PC-3 (cell line): ENCODE results near the gene REX1BD. TPM values are rescaled to one million over a fixed set of nuclear protein-coding genes. Genes with fewer than 3 reads are reported as not detected.

Source experiments
- ATAC-seq: fragments of 200-7000 bp; cut with Tn5 transposase; 2 replicates; pipeline ENCODE4 v1.9.1; 2020; ENCODE audit warnings: mild to moderate bottlenecking, moderate library complexity
- BruUV-seq: library from RNA; stranded (reverse); fragments of 400-500 nt; replicated peaks from 2 replicates; lab custom pipeline; 2021; lab: Mats Ljungman, UMichigan
- CTCF ChIA-PET: fragments of 300-600 bp; sonication (Branson Sonifier 250); formaldehyde crosslinking; loops from one replicate; lab custom pipeline; 2022; ENCODE audit warnings: antibody characterized with exemption; lab: Charles Lee
- POLR2A ChIA-PET: fragments of 300-600 bp; sonication (Branson Sonifier 250); formaldehyde crosslinking; loops from one replicate; lab custom pipeline; 2022; ENCODE audit warnings: antibody characterized with exemption; ENCODE audit not compliant: unreplicated experiment; lab: Charles Lee
- DNase-seq: peaks from one replicate; pipeline ENCODE4 v3.0.0-alpha.2; 2015
- H2AFZ ChIP-seq: fragments of 300-600 bp; sonication (generic); 2 replicates; pipeline ENCODE4 v1.6.0; 2016; ENCODE audit warnings: antibody characterized with exemption, low read length
- H3F3A ChIP-seq: fragments of 300-600 bp; sonication (generic); one replicate; pipeline ENCODE4 v1.6.0; 2017; ENCODE audit warnings: antibody characterized with exemption, low read length, control low read depth, mild to moderate bottlenecking; ENCODE audit not compliant: unreplicated experiment
- H3K27ac ChIP-seq: fragments of 300-600 bp; sonication (generic); 2 replicates; pipeline ENCODE4 v1.5.1; 2016; ENCODE audit warnings: mild to moderate bottlenecking, low read length
- H3K27me3 ChIP-seq: fragments of 300-600 bp; sonication (generic); 2 replicates; pipeline ENCODE4 v1.6.1; 2016; ENCODE audit warnings: low read length, mixed read lengths
- H3K36me3 ChIP-seq: fragments of 300-600 bp; sonication (generic); 2 replicates; pipeline ENCODE4 v1.6.1; 2016; ENCODE audit warnings: low read depth, mixed run types, low read length, mixed read lengths
- H3K4me1 ChIP-seq: fragments of 300-600 bp; sonication (generic); 2 replicates; pipeline ENCODE4 v1.5.1; 2016; ENCODE audit warnings: low read length; ENCODE audit not compliant: insufficient read depth
- H3K4me2 ChIP-seq: fragments of 300-600 bp; sonication (generic); 2 replicates; pipeline ENCODE4 v1.6.0; 2016; ENCODE audit warnings: low read length
- H3K4me3 ChIP-seq: fragments of 300-600 bp; sonication (generic); 2 replicates; pipeline ENCODE4 v1.5.1; 2016; ENCODE audit warnings: mild to moderate bottlenecking, low read length, mixed read lengths
- H3K79me2 ChIP-seq: fragments of 300-600 bp; sonication (generic); 2 replicates; pipeline ENCODE4 v1.6.1; 2017; ENCODE audit warnings: low read length, mixed read lengths
- H3K9ac ChIP-seq: fragments of 300-600 bp; sonication (generic); 2 replicates; pipeline ENCODE4 v1.6.0; 2016; ENCODE audit warnings: mild to moderate bottlenecking, low read length
- H3K9me2 ChIP-seq: fragments of 300-600 bp; sonication (generic); replicated peaks from 2 replicates; pipeline ENCODE4 v1.6.1; 2016; ENCODE audit warnings: mixed run types, low read length, mixed read lengths
- H3K9me3 ChIP-seq: fragments of 300-600 bp; sonication (generic); 2 replicates; pipeline ENCODE4 v1.6.1; 2016; ENCODE audit warnings: low read length, mixed read lengths
- H4K20me1 ChIP-seq: fragments of 300-600 bp; sonication (generic); 2 replicates; pipeline ENCODE4 v1.6.1; 2016; ENCODE audit warnings: low read length, mixed read lengths
- EZH2 ChIP-seq: fragments of 300-600 bp; sonication (generic); IDR thresholded peaks from one replicate; pipeline ENCODE4 v1.6.1; 2017; ENCODE audit warnings: antibody characterized with exemption, mild to moderate bottlenecking, low read length; ENCODE audit not compliant: unreplicated experiment
- EZH2phosphoT487 ChIP-seq: fragments of 300-600 bp; sonication (generic); IDR thresholded peaks from 2 replicates; pipeline ENCODE4 v1.6.1; 2018; ENCODE audit warnings: mild to moderate bottlenecking, antibody characterized with exemption, low read length, borderline replicate concordance
- intact Hi-C: fragments of 100-400 bp; cut with micrococcal nuclease; formaldehyde crosslinking; loops from 2 replicates; pipeline ENCODE4 v1.9.0; 2023
- total RNA-seq: library from RNA; depleted of rRNA; stranded (reverse); fragments of >200 nt; gene quantifications from 2 replicates; pipeline ENCODE4 v1.2.3, GENCODE V29; 2014
- TF ChIP-seq, protein P1 (sequence below): fragments of 300-600 bp; sonication (generic); conservative IDR thresholded peaks from 2 replicates; pipeline ENCODE4 v1.5.1; 2017; ENCODE audit warnings: antibody characterized with exemption, low read depth, mild to moderate bottlenecking, low read length

Gene REX1BD
- total RNA-seq, 1 experiment from 2014 or later, result 121 TPM

DNA sequence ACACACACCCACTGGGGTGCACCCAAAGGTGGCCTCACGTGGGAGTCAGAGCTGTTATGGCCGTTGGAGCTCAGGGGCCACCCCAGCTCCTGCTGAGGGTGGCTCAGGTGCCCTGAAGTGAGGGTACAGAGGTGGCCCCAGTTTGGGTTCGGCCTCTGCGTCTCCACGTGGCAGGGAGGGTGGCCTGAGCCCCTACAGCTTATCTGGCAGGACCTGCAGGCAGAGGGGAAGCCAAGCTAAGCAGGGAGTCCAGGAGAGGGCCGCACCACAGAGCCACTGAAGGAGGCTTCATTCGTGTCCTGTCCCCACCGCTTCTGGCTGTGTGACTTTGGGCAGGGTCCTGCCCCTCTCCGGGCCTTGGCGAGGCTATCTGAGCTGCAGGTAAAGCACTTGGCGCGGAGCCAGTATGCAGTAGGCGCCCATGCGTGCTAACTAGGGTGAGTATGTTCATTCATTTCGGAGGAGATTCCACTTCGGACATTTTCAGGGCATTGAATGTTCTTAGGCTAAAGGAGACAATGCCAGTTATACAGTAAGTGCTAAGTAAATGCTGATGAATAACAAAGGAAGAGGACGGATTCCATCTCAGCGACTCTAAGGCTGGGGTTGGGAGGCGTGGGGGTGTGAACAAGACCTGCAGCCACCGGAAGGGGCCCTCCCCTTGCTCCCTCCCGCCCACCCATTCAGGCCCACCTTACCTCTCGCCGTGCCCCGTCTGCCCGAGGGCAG is 4.9 kb downstream of the REX1BD start:
- Histone ChIP-seq H2AFZ (no peak overlapping the region; the same call in 1 of the 2 replicates), H4K20me1 (no peaks in the 10 kb centered on the region), H3K27me3 (no peaks in the 10 kb centered on the region), H3K36me3 (no peaks in the 10 kb centered on the region), H3K27ac (no peak overlapping the region), H3K9me3 (no peaks in the 10 kb centered on the region), H3K9me2 (no peaks in the 10 kb centered on the region), H3K4me2 (peak overlapping the region; percentile 96), H3F3A (no peaks in the 10 kb centered on the region), H3K4me1 (peaks cover 20% of the 10 kb centered on the region), H3K9ac (no peak overlapping the region), H3K4me3 (peak overlapping the region; percentile 66), H3K79me2 (peaks cover 13% of the 10 kb centered on the region)
- ATAC-seq, result no peak
- peak; percentile 32 for DNase-seq
- ChIA-PET CTCF (interaction anchor here (0.5 to 1.0 kb wide), 8 partner anchors 21 to 265 kb away, joined by 3 to 13 read pairs (median 3); partner anchors contain the start of gene ELL), POLR2A (no interaction called here)
- TF ChIP-seq EZH2, result no peak
- TF ChIP-seq, protein P1, sequence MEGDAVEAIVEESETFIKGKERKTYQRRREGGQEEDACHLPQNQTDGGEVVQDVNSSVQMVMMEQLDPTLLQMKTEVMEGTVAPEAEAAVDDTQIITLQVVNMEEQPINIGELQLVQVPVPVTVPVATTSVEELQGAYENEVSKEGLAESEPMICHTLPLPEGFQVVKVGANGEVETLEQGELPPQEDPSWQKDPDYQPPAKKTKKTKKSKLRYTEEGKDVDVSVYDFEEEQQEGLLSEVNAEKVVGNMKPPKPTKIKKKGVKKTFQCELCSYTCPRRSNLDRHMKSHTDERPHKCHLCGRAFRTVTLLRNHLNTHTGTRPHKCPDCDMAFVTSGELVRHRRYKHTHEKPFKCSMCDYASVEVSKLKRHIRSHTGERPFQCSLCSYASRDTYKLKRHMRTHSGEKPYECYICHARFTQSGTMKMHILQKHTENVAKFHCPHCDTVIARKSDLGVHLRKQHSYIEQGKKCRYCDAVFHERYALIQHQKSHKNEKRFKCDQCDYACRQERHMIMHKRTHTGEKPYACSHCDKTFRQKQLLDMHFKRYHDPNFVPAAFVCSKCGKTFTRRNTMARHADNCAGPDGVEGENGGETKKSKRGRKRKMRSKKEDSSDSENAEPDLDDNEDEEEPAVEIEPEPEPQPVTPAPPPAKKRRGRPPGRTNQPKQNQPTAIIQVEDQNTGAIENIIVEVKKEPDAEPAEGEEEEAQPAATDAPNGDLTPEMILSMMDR, result no peak
- TF ChIP-seq EZH2phosphoT487, result no peak
- no TSS peak for BruUV-seq
- intact Hi-C loops, result no loop called here

DNA sequence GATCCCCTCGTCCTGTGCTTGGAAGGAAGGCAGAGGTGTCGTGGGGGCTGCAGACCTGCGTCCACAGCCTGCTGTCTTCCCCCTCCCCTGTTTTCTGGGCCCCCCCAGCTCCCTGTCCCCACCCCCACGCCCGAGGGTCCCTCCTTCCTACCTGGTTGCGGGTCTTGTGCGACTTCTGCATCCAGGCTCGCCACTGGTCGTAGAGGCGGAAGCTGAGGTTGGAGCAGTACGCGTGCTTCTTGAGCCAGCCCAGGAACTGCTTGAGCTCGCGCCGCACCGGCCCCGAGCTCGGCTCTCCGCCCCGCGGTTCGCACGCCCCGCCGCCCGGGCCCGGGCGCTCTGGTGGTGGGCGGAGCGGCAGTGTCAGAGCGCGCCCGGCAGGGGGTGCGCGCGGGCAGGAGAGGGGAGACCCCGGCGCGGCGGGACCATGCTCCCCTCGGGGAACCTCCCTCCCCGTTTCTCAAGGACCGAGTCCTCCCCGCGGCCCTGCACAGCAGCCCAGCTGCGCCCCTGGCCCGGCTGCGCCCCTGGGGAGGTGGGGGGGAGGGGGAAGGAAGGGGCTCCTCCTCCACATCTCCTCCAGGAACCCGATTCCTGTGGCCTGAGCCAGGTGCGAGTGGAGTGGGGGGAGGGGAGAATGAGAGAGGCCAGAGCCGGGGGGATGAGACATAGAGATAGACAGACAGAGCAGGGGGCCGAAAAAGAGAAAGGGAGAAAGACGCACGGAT is 5.7 kb downstream of the REX1BD start:
- Histone ChIP-seq H2AFZ (peak overlapping the region; percentile 81), H3K36me3 (no peaks in the 10 kb centered on the region), H3K4me2 (peak overlapping the region; percentile 96), H3K4me1 (peaks cover 18% of the 10 kb centered on the region), H3K9me3 (no peaks in the 10 kb centered on the region), H3K9ac (0 out of 2 replicates have a peak overlapping the region, but pooled peaks have one; percentile 15), H3K4me3 (peak overlapping the region; percentile 66), H3K79me2 (peaks cover 13% of the 10 kb centered on the region), H4K20me1 (no peaks in the 10 kb centered on the region), H3K27me3 (no peaks in the 10 kb centered on the region), H3F3A (no peaks in the 10 kb centered on the region), H3K27ac (no peak overlapping the region), H3K9me2 (no peaks in the 10 kb centered on the region)
- ATAC-seq (peak; percentile 76), DNase-seq (peak; percentile 87)
- POLR2A ChIA-PET, result no interaction called here
- TF ChIP-seq, protein P1, result peak; percentile 85
- no peak for TF ChIP-seq EZH2
- TF ChIP-seq EZH2phosphoT487, result no peak
- CTCF ChIA-PET, result interaction anchor here (0.5 to 1.0 kb wide), 6 partner anchors 20 to 266 kb away, joined by 3 to 13 read pairs (median 3); no protein-coding TSS in a partner anchor
- intact Hi-C loops, result no loop called here
- no TSS peak for BruUV-seq
